ENCODE measurements around the gene VSTM2B.

DNA sequence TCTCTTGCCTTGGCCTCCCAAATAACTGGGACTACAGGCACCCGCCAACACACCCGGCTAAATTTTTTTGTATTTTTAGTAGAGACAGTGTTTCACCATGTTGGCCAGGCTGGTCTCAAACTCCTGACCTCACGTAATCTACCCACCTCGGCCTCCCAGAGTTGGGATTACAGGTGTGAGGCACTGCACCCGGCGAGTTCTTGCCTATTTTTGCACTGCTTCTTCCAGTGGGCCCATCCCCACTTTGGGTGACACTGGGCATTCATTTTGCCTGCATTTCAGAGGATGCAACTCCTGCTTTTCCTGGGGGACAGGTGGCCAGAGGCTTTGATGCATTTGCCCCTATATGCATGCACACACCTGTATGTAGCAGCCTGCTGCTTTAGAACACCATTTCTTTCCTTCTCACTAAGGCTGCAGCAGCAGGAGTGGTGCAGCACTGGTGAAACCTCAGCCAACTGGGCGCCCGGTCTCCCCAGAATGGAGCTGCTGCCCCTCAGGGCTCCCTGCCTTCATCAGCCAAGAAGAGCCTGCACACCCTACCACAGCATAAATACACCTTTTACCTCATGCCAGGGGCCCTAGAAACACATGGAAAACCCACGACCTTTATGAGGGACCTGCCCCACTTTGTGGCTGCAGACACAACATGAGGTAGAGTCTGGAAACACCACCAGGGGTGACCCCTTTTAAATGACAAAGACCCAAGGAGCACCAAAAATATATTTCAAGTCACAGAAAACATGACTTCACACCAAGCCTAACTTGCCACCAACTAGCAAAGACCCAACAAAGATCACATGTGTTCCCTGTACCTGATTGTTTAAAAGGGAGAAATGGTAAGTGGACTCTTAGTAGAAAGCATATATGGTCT lies 43.5 kb downstream of the VSTM2B start:
- TF ChIP-seq CTCF (IDR thresholded peaks at IDR 0.05; ENCODE audit: low read depth, low read length) (no peak), EZH2phosphoT487 (IDR thresholded peaks at IDR 0.05; ENCODE audit: low read depth) (no peak)
